ENCODE results near the gene AOAH.
"Not testable (repeated sequence)": the region's sequence is repeated elsewhere in the genome, so short reads cannot be mapped to it uniquely, and the experiment has no call there.

The AOAH gene

DNA sequence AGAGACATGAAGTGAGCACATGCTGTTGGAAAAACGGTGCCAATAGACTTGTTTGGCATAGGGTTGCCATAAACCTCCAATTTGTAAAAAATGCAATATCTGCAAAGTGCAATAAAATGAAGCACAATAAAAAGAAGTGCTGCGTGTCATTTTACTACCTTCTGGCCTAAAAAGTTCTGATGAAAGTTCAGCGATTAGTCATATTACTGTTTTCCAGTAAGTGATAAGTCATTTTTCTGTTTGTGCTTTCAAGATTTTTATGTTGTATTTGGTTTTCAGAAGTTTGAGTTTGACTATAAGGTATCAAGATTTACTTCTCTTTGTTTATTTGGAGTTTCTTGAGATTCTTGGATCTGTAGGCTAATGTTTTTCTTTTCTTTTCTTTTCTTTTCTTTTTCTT lies 16.8 kb downstream of the AOAH start:
- H3K4me3 ChIP-seq (replicated peaks in 1 of 2; ENCODE audit: low read depth in 2 of 2, low read length in 2 of 2): no peak overlapping the region
- TF ChIP-seq CTCF (IDR thresholded peaks at IDR 0.05; ENCODE audit: low read depth, low read length): no peak
- DNase-seq (ENCODE audit: low read depth in 2 of 2): no peak

- not testable (repeated sequence) for H3K4me3 ChIP-seq (replicated peaks in 1 of 2; ENCODE audit: low read depth in 2 of 2, low read length in 2 of 2); DNase-seq (ENCODE audit: low read depth in 2 of 2)
Observed at GRCh38 chr7:36703860-36704259, 20.4 kb downstream of the AOAH start.

DNA sequence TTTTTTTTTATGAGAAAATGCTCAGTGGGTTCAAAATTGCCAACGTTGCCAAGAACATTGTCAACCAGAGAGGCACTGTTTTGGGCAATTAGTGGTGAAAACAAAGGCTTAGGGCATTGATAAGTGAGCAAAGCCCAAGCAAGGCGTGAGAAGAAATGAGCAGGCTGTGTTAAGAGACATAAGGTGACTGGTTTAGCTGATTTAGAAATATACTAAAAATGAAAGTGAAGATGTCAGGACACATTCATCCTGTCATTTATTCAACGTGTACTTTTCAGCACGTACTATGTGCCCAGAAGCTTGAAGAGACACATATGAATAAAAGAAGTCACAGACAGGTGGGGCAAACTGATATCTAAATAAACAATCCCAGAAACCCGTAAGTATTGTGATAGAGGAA lies 31.8 kb downstream of the AOAH start:
- TF ChIP-seq CTCF (IDR thresholded peaks at IDR 0.05; ENCODE audit: low read depth, low read length): no peak
- H3K4me3 ChIP-seq (replicated peaks in 1 of 2; ENCODE audit: low read depth in 2 of 2, low read length in 2 of 2): no peak overlapping the region
- no peak for DNase-seq (ENCODE audit: low read depth in 2 of 2)

GRCh38 chr7:36691983-36692382 lies 32.3 kb downstream of the AOAH start:
- DNase-seq (ENCODE audit: low read depth in 2 of 2): no peak
- no peak for TF ChIP-seq CTCF (IDR thresholded peaks at IDR 0.05; ENCODE audit: low read depth, low read length)
- H3K4me3 ChIP-seq (replicated peaks in 1 of 2; ENCODE audit: low read depth in 2 of 2, low read length in 2 of 2): no peak overlapping the region

- no peak overlapping the region for H3K4me3 ChIP-seq (replicated peaks in 1 of 2; ENCODE audit: low read depth in 2 of 2, low read length in 2 of 2)
- DNase-seq (ENCODE audit: low read depth in 2 of 2): no peak
- no peak for TF ChIP-seq CTCF (IDR thresholded peaks at IDR 0.05; ENCODE audit: low read depth, low read length)
Observed at GRCh38 chr7:36690514-36691187, 33.6 kb downstream of the AOAH start.

GRCh38 chr7:36690041-36690440 lies 34.3 kb downstream of the AOAH start:
- DNase-seq (ENCODE audit: low read depth in 2 of 2): no peak
- no peak overlapping the region for H3K4me3 ChIP-seq (replicated peaks in 1 of 2; ENCODE audit: low read depth in 2 of 2, low read length in 2 of 2)
- TF ChIP-seq CTCF (IDR thresholded peaks at IDR 0.05; ENCODE audit: low read depth, low read length): no peak

- TF ChIP-seq CTCF (IDR thresholded peaks at IDR 0.05; ENCODE audit: low read depth, low read length): no peak
- no peak overlapping the region for H3K4me3 ChIP-seq (replicated peaks in 1 of 2; ENCODE audit: low read depth in 2 of 2, low read length in 2 of 2)
- peak; percentile 2 to 30 for DNase-seq (ENCODE audit: low read depth in 2 of 2)
Observed at GRCh38 chr7:36686499-36686898, 37.8 kb downstream of the AOAH start.

All from cardiac fibroblast (primary cell).